Right atrium auricular region (tissue), 2 donors: ENCODE results near the gene EDIL3. TPM values are rescaled to one million over a fixed set of nuclear protein-coding genes. Genes with fewer than 3 reads are reported as not detected.

Source experiments
- DNase-seq: peaks from one replicate; pipeline ENCODE4 v3.0.0-alpha.2; 2019; ENCODE audit warnings: low spot score
- H3K27ac ChIP-seq, 2 donors: fragments of 200-600 bp; sonication (generic); 1 replicate in 1 of 2; 2 replicates in 1 of 2; pipeline ENCODE4 v1.5.1; 2016 to 2019
- H3K27me3 ChIP-seq, 2 donors: fragments of 200-600 bp; sonication (generic); one replicate each; pipeline versions ENCODE4 v1.5.1 to v1.6.0; 2017 to 2019
- H3K36me3 ChIP-seq: fragments of 200-600 bp; sonication (generic); one replicate; pipeline ENCODE4 v1.5.1; 2016
- H3K4me1 ChIP-seq, 2 donors: fragments of 200-600 bp; sonication (generic); one replicate each; pipeline versions ENCODE4 v1.5.1 to v1.6.0; 2017 to 2019
- H3K4me3 ChIP-seq, 2 donors: fragments of 200-600 bp; sonication (generic); 1 replicate in 1 of 2; 2 replicates in 1 of 2; pipeline ENCODE4 v1.5.1; 2017 to 2019; ENCODE audit warnings: mild to moderate bottlenecking in 1 of 2, moderate library complexity in 1 of 2
- H3K9me3 ChIP-seq, 2 donors: fragments of 200-600 bp; sonication (generic); one replicate each; pipeline ENCODE4 v1.5.1; 2019
- CTCF ChIP-seq, 2 donors: fragments of 200-600 bp; sonication (generic); IDR thresholded peaks; one replicate each; pipeline ENCODE4 v1.5.1; 2019; ENCODE audit warnings: antibody characterized with exemption in 2 of 2
- total RNA-seq, 2 donors: library from RNA; depleted of rRNA; stranded (reverse); fragments of >200 nt; gene quantifications; one replicate each; pipeline ENCODE4 v1.1.0, GENCODE V29; 2016

EDIL3 gene
- total RNA-seq, 2 donors from 2014 or later: 9.0 to 10.8 TPM

- H3K9me3 ChIP-seq: no peaks in the 10 kb centered on the region
- H3K27me3 ChIP-seq: no peaks in the 10 kb centered on the region
- H3K4me3 ChIP-seq: no peak overlapping the region
- no peak overlapping the region for H3K27ac ChIP-seq
- no peaks in the 10 kb centered on the region for H3K36me3 ChIP-seq
- no peak for DNase-seq
- no peak for TF ChIP-seq CTCF (IDR thresholded peaks at IDR 0.05)
- no peaks in the 10 kb centered on the region for H3K4me1 ChIP-seq
Measured at GRCh38 chr5:84260939-84261338, 123.7 kb downstream of the EDIL3 start.

- Histone ChIP-seq H3K4me3 (no peak overlapping the region), H3K4me1 (no peaks in the 10 kb centered on the region), H3K9me3 (no peaks in the 10 kb centered on the region), H3K27ac (no peak overlapping the region), H3K27me3 (no peaks in the 10 kb centered on the region), H3K36me3 (no peaks in the 10 kb centered on the region)
- no peak for DNase-seq
- no peak for TF ChIP-seq CTCF (IDR thresholded peaks at IDR 0.05)
Measured at GRCh38 chr5:84260140-84260539, 124.5 kb downstream of the EDIL3 start.

GRCh38 chr5:84259283-84260045 lies 125.2 kb downstream of the EDIL3 start:
- no peaks in the 10 kb centered on the region for H3K4me1 ChIP-seq
- DNase-seq: no peak
- H3K27ac ChIP-seq: no peak overlapping the region
- H3K27me3 ChIP-seq: no peaks in the 10 kb centered on the region
- no peak for TF ChIP-seq CTCF (IDR thresholded peaks at IDR 0.05)
- H3K4me3 ChIP-seq: no peak overlapping the region
- no peaks in the 10 kb centered on the region for H3K9me3 ChIP-seq
- H3K36me3 ChIP-seq: no peaks in the 10 kb centered on the region

GRCh38 chr5:84257061-84257460 lies 127.6 kb downstream of the EDIL3 start:
- Histone ChIP-seq H3K27me3 (no peaks in the 10 kb centered on the region), H3K4me3 (no peak overlapping the region), H3K4me1 (no peaks in the 10 kb centered on the region), H3K9me3 (no peaks in the 10 kb centered on the region), H3K36me3 (no peaks in the 10 kb centered on the region), H3K27ac (no peak overlapping the region)
- TF ChIP-seq CTCF (IDR thresholded peaks at IDR 0.05): no peak
- DNase-seq: no peak

- no peak for DNase-seq
- peak in 1 of 2 donors; percentile 12 for TF ChIP-seq CTCF (IDR thresholded peaks at IDR 0.05)
- Histone ChIP-seq H3K4me3 (no peak overlapping the region), H3K27me3 (no peaks in the 10 kb centered on the region), H3K27ac (no peak overlapping the region), H3K9me3 (no peaks in the 10 kb centered on the region), H3K4me1 (no peaks in the 10 kb centered on the region), H3K36me3 (no peaks in the 10 kb centered on the region)
Measured at GRCh38 chr5:84255315-84255714, 129.4 kb downstream of the EDIL3 start.

GRCh38 chr5:84253946-84254345 lies 130.7 kb downstream of the EDIL3 start:
- Histone ChIP-seq H3K9me3 (no peaks in the 10 kb centered on the region), H3K4me1 (no peaks in the 10 kb centered on the region), H3K36me3 (no peaks in the 10 kb centered on the region), H3K27me3 (no peaks in the 10 kb centered on the region), H3K27ac (no peak overlapping the region), H3K4me3 (no peak overlapping the region)
- no peak for DNase-seq
- TF ChIP-seq CTCF (IDR thresholded peaks at IDR 0.05): no peak
